CD4-positive, alpha-beta T cell treated with Interleukin-1 beta for 1 hour (primary cell): ENCODE measurements around the gene PANK2.

Source experiments
- DNase-seq, 2 donors: peaks; one replicate each; pipeline ENCODE4 v3.0.0-alpha.2; 2020 to 2022

PANK2 gene

GRCh38 chr20:3902446-3902845, 13.3 kb downstream of the PANK2 start:
- no peak for DNase-seq

GRCh38 chr20:3904224-3904623, 15.0 kb downstream of the PANK2 start:
- no peak for DNase-seq

GRCh38 chr20:3904857-3905256, 15.7 kb downstream of the PANK2 start:
- no peak for DNase-seq

- DNase-seq: peak; percentile 41 to 66
These were observed 17.8 kb downstream of the PANK2 start for GRCh38 chr20:3906744-3907721.

- DNase-seq: no peak
These were observed 19.5 kb downstream of the PANK2 start for GRCh38 chr20:3908667-3909066.

- no peak for DNase-seq
These were observed 20.8 kb downstream of the PANK2 start for GRCh38 chr20:3909952-3910366.

- DNase-seq: no peak
These were observed 21.7 kb downstream of the PANK2 start for GRCh38 chr20:3910853-3911252.

- no peak for DNase-seq
These were observed 22.8 kb downstream of the PANK2 start for GRCh38 chr20:3911956-3912355.

GRCh38 chr20:3914446-3914845, 25.3 kb downstream of the PANK2 start:
- DNase-seq: no peak

- no peak for DNase-seq
These were observed 26.5 kb downstream of the PANK2 start for GRCh38 chr20:3915691-3916090.

- DNase-seq: no peak
These were observed 27.2 kb downstream of the PANK2 start for GRCh38 chr20:3916364-3916763.

GRCh38 chr20:3919352-3919751, 30.2 kb downstream of the PANK2 start:
- DNase-seq: no peak

- no peak for DNase-seq
These were observed 33.2 kb downstream of the PANK2 start for GRCh38 chr20:3922223-3922982.

GRCh38 chr20:3922983-3923339, 33.8 kb downstream of the PANK2 start:
- no peak for DNase-seq

GRCh38 chr20:3923818-3924217, 34.6 kb downstream of the PANK2 start:
- no peak for DNase-seq

- peak; percentile 18 to 29 for DNase-seq
These were observed 35.3 kb downstream of the PANK2 start for GRCh38 chr20:3924304-3925112.

GRCh38 chr20:3925113-3925695, 36.0 kb downstream of the PANK2 start:
- DNase-seq: no peak

GRCh38 chr20:3925899-3926638, 36.9 kb downstream of the PANK2 start:
- DNase-seq: no peak

- DNase-seq: no peak
These were observed 38.5 kb downstream of the PANK2 start for GRCh38 chr20:3927486-3928291.

- DNase-seq: no peak
These were observed 40.5 kb downstream of the PANK2 start for GRCh38 chr20:3929713-3930060.
